Activated CD4-positive, alpha-beta memory T cell treated with anti-CD3 and anti-CD28 coated beads, Interleukin-2, amount 10 ng/mL, durations not matched to agents 7 days and 5 days (primary cell): ENCODE results near the gene KCNN2. TPM values are rescaled to one million over a fixed set of nuclear protein-coding genes. Genes with fewer than 3 reads are reported as not detected.

Experiments
- CTCF ChIA-PET: fragments of 350-600 bp; sonication (Branson Sonifier 250); formaldehyde crosslinking; loops from one replicate; lab custom pipeline; 2021; ENCODE audit warnings: antibody characterized with exemption, inconsistent platforms; lab: Charles Lee
- POLR2A ChIA-PET: fragments of 350-600 bp; sonication (Branson Sonifier 250); formaldehyde crosslinking; loops from one replicate; lab custom pipeline; 2021; ENCODE audit warnings: antibody characterized with exemption; lab: Charles Lee
- DNase-seq: peaks from one replicate; pipeline ENCODE4 v3.0.0-alpha.2; 2020
- H3K27ac Mint-ChIP-seq: one replicate; pipeline ENCODE4 v1.8.0; 2021; ENCODE audit warnings: mild to moderate bottlenecking, mixed read lengths
- H3K27me3 Mint-ChIP-seq: one replicate; pipeline ENCODE4 v1.8.0; 2021; ENCODE audit warnings: mixed read lengths
- H3K36me3 Mint-ChIP-seq: one replicate; pipeline ENCODE4 v1.8.0; 2021; ENCODE audit warnings: low read depth, mixed read lengths
- H3K4me1 Mint-ChIP-seq: one replicate; pipeline ENCODE4 v1.8.0; 2021; ENCODE audit warnings: mixed read lengths
- H3K4me3 Mint-ChIP-seq: one replicate; pipeline ENCODE4 v1.8.0; 2021; ENCODE audit warnings: mild to moderate bottlenecking, mixed read lengths
- H3K9me3 Mint-ChIP-seq: one replicate; pipeline ENCODE4 v1.8.0; 2021; ENCODE audit warnings: mixed read lengths
- total RNA-seq, 2 experiments: library from RNA; stranded (reverse); gene quantifications; one replicate each; pipeline ENCODE4 v1.2.3, GENCODE V29; 2021

The KCNN2 gene
- total RNA-seq, 2 experiments from 2014 or later = not detected

DNA sequence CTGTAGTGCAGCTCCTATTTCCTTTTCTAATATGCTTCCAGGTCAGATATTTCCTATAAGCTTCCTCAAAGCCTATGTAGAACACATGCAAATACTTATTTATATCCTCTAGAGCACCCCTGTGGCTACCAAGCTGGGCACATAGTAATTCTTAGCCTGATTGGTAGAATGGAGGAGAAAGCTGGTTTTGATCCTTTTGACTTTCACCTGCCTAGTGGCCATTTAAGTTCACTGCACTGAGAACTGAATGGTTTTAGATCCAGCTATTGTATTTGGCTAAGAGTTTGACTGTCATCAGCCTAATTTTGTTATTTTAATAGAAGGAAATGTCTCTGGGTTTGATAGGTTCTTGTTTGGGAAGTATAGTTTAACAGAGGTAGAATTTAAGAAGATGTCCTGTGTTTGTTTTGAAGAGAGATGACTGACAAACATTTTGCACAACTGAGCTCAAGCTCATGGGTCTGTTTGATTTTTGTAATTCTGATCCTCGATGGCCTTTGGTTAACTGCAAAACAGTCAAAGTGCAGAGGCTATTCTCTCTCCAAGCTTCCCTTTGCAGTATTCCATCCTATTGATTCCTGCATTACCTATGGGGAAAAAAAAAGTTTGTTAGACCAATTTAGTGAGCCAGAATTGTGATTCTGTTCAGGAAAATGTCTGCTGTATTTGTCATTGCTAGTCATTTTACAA, 85.4 kb downstream of the KCNN2 start:
- H3K4me1 Mint-ChIP-seq = no peaks in the 10 kb centered on the region
- H3K36me3 Mint-ChIP-seq = no peaks in the 10 kb centered on the region
- H3K27ac Mint-ChIP-seq = no peak overlapping the region
- ChIA-PET POLR2A (no interaction called here), CTCF (interaction anchor here (0.9 to 1.3 kb wide), 3 partner anchors 8 to 835 kb away, joined by 3 read pairs; no protein-coding TSS in a partner anchor)
- no peak overlapping the region for H3K4me3 Mint-ChIP-seq
- no peaks in the 10 kb centered on the region for H3K9me3 Mint-ChIP-seq
- H3K27me3 Mint-ChIP-seq = peaks cover 5% of the 10 kb centered on the region
- no peak for DNase-seq

DNA sequence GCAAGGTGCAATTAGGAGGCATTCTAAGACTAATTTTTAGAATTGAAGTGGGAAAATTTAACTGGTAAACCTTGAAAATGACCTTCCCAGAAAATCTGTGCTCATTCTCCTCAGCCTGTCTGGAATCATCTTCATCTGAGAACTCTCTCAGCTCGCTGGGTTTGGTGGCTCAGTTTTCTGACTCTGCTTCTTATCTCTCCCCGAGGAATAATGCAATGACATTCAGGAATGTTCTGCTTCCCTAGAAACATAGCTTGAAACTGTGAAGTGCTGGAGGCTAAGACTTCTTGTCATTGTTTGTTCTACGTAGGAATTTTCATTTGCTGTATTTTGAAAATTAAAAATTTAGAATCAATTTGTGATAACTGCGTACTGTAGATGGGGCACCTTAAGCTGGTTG, 86.6 kb downstream of the KCNN2 start:
- Mint-ChIP-seq H3K4me1 (no peaks in the 10 kb centered on the region), H3K36me3 (no peaks in the 10 kb centered on the region), H3K27ac (no peak overlapping the region), H3K9me3 (no peaks in the 10 kb centered on the region), H3K27me3 (peaks cover 5% of the 10 kb centered on the region), H3K4me3 (no peak overlapping the region)
- POLR2A ChIA-PET = no interaction called here
- no peak for DNase-seq
- CTCF ChIA-PET = interaction anchor here (3.0 to 3.2 kb wide), 2 partner anchors 767 to 836 kb away, joined by 11 to 23 read pairs; no protein-coding TSS in a partner anchor

DNA sequence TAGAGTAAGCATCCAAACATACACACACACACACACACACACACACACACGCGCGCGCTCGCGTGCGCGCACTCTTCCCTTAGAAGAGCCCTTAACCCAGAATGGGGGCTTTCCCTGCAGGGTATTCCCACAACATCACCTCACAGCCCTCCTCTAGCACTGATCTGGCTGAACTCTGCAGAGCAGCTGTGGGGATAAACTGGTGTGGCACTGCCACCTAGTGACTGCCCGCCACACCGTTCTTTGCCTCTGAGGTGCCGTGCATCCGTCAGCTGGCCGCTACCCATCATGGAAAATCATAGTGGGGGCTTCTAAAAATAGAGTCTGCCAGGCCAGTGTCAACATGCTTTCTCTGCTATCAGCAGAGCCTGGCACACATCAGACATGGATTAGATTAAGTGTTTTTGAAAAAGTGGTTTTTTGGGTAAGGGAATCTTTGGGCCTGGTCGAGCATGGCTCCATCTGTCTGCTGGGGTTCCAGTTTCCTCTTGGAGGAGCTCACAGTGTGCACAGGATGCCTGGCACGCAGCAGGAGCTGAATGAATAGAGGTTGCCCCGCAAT, 88.1 kb downstream of the KCNN2 start:
- H3K27ac Mint-ChIP-seq = no peak overlapping the region
- no peak overlapping the region for H3K4me3 Mint-ChIP-seq
- peaks cover 2% of the 10 kb centered on the region for H3K27me3 Mint-ChIP-seq
- no peaks in the 10 kb centered on the region for H3K4me1 Mint-ChIP-seq
- H3K36me3 Mint-ChIP-seq = no peaks in the 10 kb centered on the region
- no peaks in the 10 kb centered on the region for H3K9me3 Mint-ChIP-seq
- CTCF ChIA-PET = interaction anchor here (0.9 to 3.2 kb wide), 5 partner anchors 12 to 838 kb away, joined by 3 to 23 read pairs (median 5); no protein-coding TSS in a partner anchor
- DNase-seq = peak; percentile 34
- POLR2A ChIA-PET = no interaction called here

DNA sequence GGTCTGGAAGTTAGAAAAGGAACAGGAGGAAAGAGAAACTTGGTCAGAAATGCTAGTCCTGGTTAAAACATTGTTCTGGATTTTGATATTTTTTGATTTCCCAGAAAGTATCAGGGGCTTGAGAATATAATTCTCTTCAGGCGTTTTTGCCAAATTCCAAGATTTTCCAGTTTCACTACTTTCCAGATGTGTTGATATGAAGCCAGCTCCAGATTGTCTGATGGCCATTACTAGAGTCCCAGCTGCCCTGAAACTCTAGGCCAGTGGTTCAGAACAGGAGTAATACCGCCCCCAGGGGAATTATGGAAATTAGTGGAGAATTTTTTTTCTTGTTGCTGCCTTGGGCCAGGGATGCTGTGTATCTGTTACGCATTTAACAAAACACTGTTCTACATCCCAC, 88.6 kb downstream of the KCNN2 start:
- POLR2A ChIA-PET = no interaction called here
- H3K4me3 Mint-ChIP-seq = no peak overlapping the region
- H3K36me3 Mint-ChIP-seq = no peaks in the 10 kb centered on the region
- CTCF ChIA-PET = interaction anchor here (0.9 to 3.2 kb wide), 5 partner anchors 11 to 838 kb away, joined by 3 to 23 read pairs (median 5); no protein-coding TSS in a partner anchor
- no peaks in the 10 kb centered on the region for H3K9me3 Mint-ChIP-seq
- H3K27me3 Mint-ChIP-seq = peaks cover 2% of the 10 kb centered on the region
- no peak for DNase-seq
- no peak overlapping the region for H3K27ac Mint-ChIP-seq
- no peaks in the 10 kb centered on the region for H3K4me1 Mint-ChIP-seq

DNA sequence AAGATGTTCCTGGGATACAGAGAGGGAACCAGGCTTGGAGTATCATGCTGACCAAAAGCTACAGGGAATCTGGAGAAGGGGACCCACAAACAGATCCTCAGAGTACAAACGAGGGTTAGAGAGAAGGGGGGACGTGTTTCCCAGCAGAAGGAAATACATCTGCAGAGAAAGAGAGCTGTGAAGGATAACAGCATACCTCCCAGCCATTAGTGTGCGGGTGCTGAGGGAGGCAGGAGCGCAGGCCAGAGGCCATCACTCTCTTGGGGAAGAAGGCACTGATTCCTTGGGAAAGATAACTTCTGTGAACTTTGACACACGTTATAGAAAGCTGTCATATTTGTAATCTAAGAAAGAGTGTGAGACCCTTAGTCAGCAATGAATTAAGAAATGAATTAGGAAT, 96.9 kb downstream of the KCNN2 start:
- POLR2A ChIA-PET = no interaction called here
- no peaks in the 10 kb centered on the region for H3K9me3 Mint-ChIP-seq
- no peaks in the 10 kb centered on the region for H3K36me3 Mint-ChIP-seq
- H3K27ac Mint-ChIP-seq = no peak overlapping the region
- CTCF ChIA-PET = no interaction called here
- H3K27me3 Mint-ChIP-seq = no peaks in the 10 kb centered on the region
- no peaks in the 10 kb centered on the region for H3K4me1 Mint-ChIP-seq
- DNase-seq = no peak
- no peak overlapping the region for H3K4me3 Mint-ChIP-seq

DNA sequence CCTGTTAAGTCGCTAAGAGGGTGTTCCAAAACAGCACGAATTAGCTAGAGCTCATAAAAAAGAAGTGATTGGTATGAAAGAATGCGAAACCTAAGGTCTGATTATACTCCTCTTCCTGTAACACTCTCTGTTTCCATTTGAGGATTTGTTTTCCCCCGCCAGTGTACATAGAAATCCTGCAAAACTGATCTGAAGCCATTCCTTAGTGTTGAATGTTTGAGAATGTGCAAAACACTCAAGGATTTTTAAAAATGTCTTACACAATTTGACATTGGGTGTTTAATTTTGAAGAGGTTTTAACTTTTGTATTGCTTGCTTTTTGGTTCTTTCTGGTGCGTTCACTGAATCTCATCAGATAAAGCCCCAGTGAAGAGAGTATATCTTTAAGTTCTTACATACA, 105.3 kb downstream of the KCNN2 start:
- Mint-ChIP-seq H3K27ac (no peak overlapping the region), H3K36me3 (no peaks in the 10 kb centered on the region), H3K9me3 (no peaks in the 10 kb centered on the region), H3K27me3 (no peaks in the 10 kb centered on the region), H3K4me3 (no peak overlapping the region), H3K4me1 (no peaks in the 10 kb centered on the region)
- POLR2A ChIA-PET = no interaction called here
- no peak for DNase-seq
- CTCF ChIA-PET = no interaction called here

DNA sequence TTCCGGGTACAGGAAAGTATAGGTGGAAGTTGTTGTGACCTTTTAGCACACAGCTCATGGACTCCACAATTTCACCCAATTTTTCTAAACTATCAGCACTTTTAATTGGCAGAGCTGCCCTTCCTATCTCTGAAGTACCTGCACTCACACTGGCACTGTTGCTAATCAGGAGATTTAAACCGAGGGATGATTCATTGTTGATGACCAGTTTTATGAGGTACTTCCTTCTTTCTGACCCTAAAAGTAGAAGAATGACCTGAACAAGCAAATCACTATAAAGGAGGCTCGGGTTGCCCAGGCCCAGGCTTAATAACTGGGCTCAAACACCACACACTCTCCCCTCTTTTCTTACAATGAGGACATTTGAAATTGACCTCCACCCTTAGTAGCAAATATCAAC, 105.9 kb downstream of the KCNN2 start:
- ChIA-PET POLR2A (no interaction called here), CTCF (no interaction called here)
- Mint-ChIP-seq H3K27me3 (no peaks in the 10 kb centered on the region), H3K9me3 (no peaks in the 10 kb centered on the region), H3K27ac (no peak overlapping the region), H3K4me3 (no peak overlapping the region), H3K4me1 (no peaks in the 10 kb centered on the region), H3K36me3 (no peaks in the 10 kb centered on the region)
- DNase-seq = no peak

DNA sequence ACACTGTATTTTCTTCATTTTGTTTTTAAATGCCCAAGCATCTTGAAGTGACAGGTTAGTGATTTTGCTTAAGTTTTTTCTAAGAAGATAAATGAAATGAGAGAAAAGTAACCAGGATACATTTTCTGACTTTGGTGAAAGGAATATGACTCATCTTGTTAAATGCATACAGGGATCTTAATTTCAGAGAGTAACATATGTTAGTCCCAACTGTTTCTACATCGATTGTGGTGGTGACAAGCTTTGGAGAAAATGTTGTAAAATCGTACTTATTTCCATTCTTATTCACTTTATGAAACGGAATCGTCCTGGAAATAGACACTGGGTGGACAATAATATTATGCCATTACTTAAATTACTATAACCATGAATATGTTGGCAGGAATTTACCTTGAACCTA, 107.5 kb downstream of the KCNN2 start:
- H3K4me1 Mint-ChIP-seq = no peaks in the 10 kb centered on the region
- H3K27ac Mint-ChIP-seq = no peak overlapping the region
- no peak overlapping the region for H3K4me3 Mint-ChIP-seq
- ChIA-PET POLR2A (no interaction called here), CTCF (interaction anchor here (0.6 kb wide), 1 partner anchor 1792 kb away, joined by 3 read pairs; no protein-coding TSS in a partner anchor)
- H3K36me3 Mint-ChIP-seq = no peaks in the 10 kb centered on the region
- H3K27me3 Mint-ChIP-seq = no peaks in the 10 kb centered on the region
- H3K9me3 Mint-ChIP-seq = no peaks in the 10 kb centered on the region
- DNase-seq = no peak

DNA sequence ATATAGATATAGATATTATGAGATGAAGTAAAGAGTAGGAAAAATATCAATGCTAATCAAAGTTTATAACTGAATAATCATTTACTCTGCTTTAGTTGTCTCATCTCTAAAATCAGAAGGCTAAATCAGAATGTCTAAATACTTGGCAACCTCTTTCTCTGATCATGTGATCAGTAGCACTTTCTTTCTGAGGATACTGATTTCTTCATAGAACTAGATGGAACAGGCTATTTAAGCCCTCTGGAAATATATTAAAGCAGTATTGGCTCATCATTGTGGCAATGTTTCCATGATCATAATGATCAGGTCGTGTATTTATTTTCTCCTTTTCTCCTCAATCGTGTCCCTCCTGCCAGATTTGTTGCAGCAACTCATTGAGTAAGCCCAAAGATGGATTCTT, 109.7 kb downstream of the KCNN2 start:
- no peak for DNase-seq
- Mint-ChIP-seq H3K4me3 (no peak overlapping the region), H3K36me3 (no peaks in the 10 kb centered on the region), H3K27ac (no peak overlapping the region), H3K27me3 (no peaks in the 10 kb centered on the region), H3K9me3 (no peaks in the 10 kb centered on the region), H3K4me1 (no peaks in the 10 kb centered on the region)
- ChIA-PET CTCF (no interaction called here), POLR2A (no interaction called here)

DNA sequence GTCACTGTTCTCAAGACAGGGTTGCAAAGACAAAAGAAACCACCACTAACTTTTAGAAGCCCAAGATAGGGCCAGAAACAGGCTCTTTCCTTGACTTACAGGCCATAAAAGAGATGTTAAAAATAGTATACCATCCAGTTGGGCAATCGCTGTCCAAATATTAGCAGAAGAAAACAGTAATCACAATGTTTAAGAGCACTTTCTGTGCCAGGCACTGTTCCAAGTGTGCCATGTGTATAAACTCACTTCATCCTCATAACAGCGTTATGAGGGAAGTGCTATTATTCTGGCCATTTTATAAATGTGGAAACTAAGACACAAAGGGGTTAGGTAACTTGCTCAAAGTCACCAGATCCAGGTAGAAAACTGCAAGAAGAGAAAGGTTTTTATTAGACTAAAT, 111.7 kb downstream of the KCNN2 start:
- DNase-seq = no peak
- no peak overlapping the region for H3K27ac Mint-ChIP-seq
- ChIA-PET CTCF (no interaction called here), POLR2A (no interaction called here)
- H3K27me3 Mint-ChIP-seq = no peaks in the 10 kb centered on the region
- H3K9me3 Mint-ChIP-seq = peaks cover 5% of the 10 kb centered on the region
- no peaks in the 10 kb centered on the region for H3K4me1 Mint-ChIP-seq
- H3K4me3 Mint-ChIP-seq = no peak overlapping the region
- no peaks in the 10 kb centered on the region for H3K36me3 Mint-ChIP-seq

DNA sequence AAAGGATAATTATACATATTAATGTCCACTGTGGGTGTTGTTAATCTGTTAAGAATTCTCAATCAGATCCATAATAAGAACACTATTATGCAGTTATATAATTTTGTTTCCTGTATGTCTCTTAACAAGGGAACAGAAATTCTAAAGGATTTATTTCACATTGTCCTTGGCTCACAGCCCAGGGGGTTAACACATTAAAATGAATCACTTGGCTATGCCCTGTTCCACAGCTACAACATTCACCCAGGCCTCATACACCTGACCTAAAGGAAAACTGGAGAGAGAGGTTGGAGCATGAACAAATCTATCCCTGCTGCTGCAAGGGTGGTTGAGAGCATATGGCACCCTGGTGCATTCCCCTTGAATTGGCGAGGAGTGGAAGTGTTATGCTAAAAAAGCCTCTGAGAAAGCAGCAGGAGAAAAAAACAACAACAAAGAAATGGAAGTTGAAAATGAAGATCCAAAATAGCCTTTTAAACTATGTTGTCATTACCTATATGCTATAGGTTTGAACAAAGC, 116.0 kb downstream of the KCNN2 start:
- Mint-ChIP-seq H3K36me3 (no peaks in the 10 kb centered on the region), H3K4me1 (no peaks in the 10 kb centered on the region)
- CTCF ChIA-PET = no interaction called here

DNA sequence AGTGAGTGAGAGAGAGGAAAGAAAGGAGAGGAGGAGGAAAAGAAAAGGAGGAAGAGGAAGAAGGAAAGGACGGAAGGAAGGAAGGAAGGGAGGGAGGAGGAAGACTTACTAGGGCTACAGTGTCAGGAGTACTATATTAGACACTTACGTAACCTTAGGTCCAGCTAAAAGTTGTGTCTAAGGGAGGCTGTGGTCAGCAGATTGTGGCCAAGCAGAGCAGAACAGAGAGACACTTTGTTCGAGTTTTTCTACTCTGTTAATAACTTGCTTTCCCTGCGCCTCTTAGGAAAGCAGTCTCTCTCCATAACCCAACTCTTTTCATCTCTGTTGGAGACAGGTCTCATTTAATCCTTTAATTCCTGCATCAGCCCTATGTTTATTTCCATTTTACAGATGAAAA, 138.9 kb downstream of the KCNN2 start:
- no peak overlapping the region for H3K4me3 Mint-ChIP-seq
- CTCF ChIA-PET = no interaction called here
- H3K27me3 Mint-ChIP-seq = no peaks in the 10 kb centered on the region
- no peaks in the 10 kb centered on the region for H3K4me1 Mint-ChIP-seq
- H3K9me3 Mint-ChIP-seq = peaks cover 2% of the 10 kb centered on the region
- POLR2A ChIA-PET = no interaction called here
- no peak overlapping the region for H3K27ac Mint-ChIP-seq
- DNase-seq = no peak
- H3K36me3 Mint-ChIP-seq = no peaks in the 10 kb centered on the region

More for the DNA sequence above, 116.0 kb downstream of the KCNN2 start:
- no peak for DNase-seq
- H3K27me3 Mint-ChIP-seq = no peaks in the 10 kb centered on the region
- POLR2A ChIA-PET = no interaction called here
- no peak overlapping the region for H3K27ac Mint-ChIP-seq
- H3K4me3 Mint-ChIP-seq = no peak overlapping the region
- peaks cover 5% of the 10 kb centered on the region for H3K9me3 Mint-ChIP-seq

DNA sequence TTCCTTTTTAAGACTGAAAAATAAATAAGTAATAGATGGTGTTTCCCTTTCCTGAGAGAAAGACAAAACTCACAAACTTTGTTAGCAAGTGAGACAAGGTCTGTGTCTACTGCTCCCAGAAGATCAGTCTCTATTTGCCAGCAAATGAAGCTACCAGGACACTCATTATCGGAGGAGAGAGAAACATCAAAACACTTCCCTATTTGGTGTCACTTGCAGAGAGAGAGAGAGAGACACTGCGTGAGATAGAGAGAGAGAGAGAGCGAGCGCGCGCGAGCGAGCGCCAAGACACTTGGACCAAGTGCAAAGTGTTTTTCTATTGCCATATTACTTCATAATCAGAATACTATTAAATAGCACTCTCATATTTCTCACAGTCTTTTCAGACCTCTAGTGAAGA, 142.7 kb downstream of the KCNN2 start:
- POLR2A ChIA-PET = no interaction called here
- CTCF ChIA-PET = no interaction called here
- Mint-ChIP-seq H3K27me3 (no peaks in the 10 kb centered on the region), H3K36me3 (no peaks in the 10 kb centered on the region), H3K27ac (no peak overlapping the region), H3K9me3 (peaks cover 2% of the 10 kb centered on the region), H3K4me3 (no peak overlapping the region), H3K4me1 (no peaks in the 10 kb centered on the region)
- DNase-seq = no peak
